Activated T-cell treated with anti-CD3 and anti-CD28 coated beads for 48 hours (primary cell): Measurements from ENCODE around the gene CHAC2.

Experiments used
- DNase-seq: peaks from one replicate; pipeline ENCODE4 v3.0.0-alpha.2; 2020; ENCODE audit warnings: low read depth

Gene CHAC2

DNA sequence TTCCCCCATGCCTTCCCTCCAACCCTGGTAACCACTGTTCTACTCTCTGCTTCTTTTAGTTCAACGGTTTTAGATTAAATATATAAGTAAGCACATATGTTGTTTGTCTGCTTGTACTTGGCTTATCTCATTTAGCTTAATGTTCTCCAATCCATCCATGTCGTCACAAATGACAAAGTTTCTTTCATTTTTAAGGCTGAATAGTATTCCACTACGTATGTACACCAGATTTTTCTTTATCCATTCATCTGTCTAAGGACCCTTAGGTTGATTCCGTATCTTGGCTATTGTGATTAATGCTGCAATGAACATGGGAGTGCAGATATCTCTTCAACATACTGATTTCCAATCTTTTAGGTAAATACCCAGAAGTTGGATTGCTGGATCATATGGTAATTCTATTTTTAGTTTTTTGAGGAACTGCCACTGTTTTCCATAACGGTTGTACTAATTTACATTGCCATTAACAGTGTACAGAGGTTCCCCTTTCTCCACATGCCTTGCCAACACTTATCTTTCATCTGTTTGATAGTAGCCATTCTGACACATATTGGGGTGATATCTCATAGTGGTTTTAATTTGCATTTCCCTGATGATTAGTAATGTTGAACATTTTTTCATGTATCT lies 11.0 kb downstream of the CHAC2 start:
- no peak for DNase-seq

DNA sequence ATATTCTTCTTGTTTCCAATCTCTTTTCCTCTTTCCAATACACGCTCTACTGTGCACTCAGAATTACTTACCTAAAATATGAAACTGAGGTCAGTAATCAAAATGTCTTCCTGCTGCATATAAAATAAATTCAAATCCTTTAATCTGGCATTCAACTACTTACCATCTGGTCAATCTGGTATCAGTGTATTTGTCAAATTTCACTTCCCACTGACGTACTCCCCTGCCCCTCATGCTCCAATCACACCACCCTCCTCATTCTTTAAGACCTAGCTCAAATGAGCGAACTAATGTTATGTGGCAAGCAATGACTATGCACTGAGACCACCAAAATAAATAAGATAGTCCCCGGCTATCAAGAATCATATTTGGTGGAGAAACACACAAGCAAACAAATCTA lies 12.5 kb downstream of the CHAC2 start:
- no peak for DNase-seq

DNA sequence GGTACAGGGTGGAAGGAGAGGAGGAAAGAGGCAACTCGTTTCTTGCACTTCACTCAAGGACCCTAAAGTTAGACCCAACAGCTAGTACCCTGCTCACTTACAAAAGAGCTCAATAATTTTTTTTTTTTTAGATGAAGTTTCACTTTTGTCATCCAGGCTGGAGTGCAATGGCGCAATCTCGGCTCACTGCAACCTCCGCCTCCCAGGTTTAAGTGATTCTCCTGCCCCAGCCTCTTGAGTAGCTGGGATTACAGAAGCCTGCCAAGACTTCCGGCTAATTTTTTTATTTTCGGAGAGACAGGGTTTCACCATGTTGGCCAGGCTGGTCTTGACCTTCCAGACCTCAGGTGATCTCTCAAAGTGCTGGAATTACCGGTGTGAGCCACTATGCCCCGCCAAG lies 15.1 kb downstream of the CHAC2 start:
- DNase-seq = no peak

- DNase-seq = no peak
Observed at GRCh38 chr2:53784436-53784835, 16.8 kb downstream of the CHAC2 start.

GRCh38 chr2:53785366-53785765 lies 17.8 kb downstream of the CHAC2 start:
- no peak for DNase-seq

DNA sequence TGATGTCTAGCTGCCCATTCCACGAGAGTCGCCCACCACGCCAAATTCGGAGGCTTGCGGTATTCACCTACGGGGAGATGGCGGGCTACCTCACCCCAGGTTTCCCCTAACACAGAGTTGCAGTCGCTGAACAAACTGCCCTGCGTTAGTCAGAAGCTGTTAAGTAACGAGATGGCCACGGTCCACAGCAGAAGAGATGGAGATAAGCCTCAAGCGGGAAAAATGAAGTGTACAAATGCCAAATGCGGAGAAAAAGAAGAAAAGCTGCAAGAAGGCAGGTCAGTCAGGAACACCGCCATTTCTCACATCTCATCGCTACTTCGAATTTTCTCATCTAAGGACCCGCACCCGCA lies 18.7 kb downstream of the CHAC2 start:
- peak; percentile 8 for DNase-seq

DNA sequence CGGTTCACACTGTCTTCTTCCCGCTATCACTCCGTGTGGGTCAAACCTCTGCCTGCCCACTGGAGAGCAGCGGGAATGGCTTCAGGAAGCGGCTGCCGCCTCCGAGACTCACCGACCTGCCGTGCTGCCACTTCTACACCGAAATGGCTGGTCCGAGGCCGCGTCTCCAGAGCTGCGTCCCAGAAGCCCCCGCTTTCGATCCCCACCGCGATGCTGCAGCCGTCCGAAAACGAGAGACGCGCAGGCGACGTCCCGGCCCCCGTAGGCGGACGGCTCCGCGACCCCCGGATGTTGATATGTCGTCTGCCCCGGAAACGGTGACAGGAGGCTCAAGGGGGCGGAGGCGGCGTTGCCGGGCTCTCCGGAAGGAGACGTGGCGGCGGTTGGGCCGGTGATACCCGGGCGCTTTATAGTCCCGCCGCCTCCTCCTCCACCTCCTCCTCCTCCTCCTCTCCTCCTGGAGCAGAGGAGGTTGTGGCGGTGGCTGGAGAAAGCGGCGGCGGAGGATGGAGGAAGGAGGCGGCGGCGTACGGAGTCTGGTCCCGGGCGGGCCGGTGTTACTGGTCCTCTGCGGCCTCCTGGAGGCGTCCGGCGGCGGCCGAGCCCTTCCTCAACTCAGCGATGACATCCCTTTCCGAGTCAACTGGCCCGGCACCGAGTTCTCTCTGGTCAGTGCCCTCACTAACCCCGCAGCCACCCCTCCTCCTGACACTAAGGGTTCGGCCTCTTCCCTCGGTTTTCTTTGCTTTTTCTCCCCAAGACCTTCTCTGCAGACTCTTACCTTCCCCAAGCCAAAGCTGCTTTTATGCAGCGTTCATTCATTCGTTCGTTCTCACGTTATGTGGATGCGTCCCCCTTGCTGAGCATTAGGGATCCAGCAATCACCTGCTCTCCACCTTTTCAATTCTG lies 19.4 kb downstream of the CHAC2 start, which contains the start of the genes ASB3 and ERLEC1:
ASB3 (minus strand) TSS at position 249 of the 909 bp plus-strand sequence. CDS start 21,381 bp downstream, outside the sequence.
ERLEC1 (plus strand) TSS at position 340 of the 909 bp plus-strand sequence; CDS start at position 507, 167 bp downstream.
- DNase-seq = peak; percentile 83

GRCh38 chr2:53787614-53788289 lies 20.1 kb downstream of the CHAC2 start:
- DNase-seq = no peak

- no peak for DNase-seq
Observed at GRCh38 chr2:53793261-53793660, 25.7 kb downstream of the CHAC2 start.

DNA sequence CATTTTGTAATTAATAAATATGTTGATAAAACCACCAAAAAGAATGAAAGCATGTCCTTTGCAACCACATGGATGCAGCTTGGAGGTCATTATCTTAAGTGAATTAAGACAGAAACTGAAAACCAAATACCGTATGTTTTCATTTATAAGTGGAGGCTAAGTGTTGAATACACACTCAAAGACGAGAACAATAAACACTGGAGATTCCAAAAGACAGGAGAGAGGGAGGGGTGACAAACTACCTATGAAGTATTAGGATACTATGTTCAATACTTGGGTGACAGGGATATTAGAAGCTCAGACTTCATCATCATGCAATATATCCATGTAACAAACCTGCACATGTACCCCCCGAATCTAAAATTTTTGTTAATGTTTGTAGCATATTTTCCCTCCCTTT lies 26.2 kb downstream of the CHAC2 start:
- DNase-seq = no peak

DNA sequence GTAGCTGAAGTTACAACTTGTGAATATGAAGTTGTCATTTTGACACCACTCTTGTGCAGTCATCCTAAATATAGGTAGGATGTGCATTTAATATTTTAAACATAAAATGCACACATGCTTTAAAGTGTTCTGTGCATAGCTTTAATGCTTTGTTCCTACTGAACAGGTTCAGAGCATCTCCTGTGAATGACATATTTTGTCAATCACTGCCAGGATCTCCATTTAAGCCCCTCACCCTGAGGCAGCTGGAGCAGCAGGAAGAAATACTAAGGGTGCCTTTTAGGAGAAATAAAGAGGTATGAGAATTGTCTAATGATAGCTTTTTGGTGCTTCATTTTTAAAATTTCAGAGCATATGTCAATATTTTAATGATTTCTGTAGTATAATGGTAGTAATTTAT lies 33.9 kb downstream of the CHAC2 start:
- DNase-seq = no peak

DNA sequence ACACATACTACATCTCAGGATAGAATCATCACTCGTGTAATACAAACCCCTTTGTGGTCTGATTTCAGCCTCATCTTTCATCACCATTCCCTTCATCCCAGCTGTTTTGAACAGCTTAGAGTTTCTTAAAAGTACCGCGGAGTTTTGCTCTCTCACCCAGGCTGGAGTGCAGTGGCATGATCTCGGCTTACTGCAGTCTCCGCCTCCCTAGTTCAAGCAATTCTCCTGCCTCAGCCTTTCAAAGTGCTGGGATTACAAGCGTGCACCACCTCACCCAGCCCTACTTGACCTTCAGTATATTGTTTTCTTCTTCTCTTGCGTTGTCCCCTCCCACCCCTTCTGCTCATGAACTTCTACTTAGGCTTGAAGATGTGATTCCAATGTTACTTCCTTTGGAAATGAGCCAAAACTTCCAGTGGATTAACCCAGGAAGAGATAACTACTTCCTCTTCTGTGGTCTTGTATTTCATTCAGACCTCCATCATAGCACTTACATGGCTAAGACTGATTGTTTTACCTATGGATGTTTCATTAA lies 35.1 kb downstream of the CHAC2 start:
- no peak for DNase-seq

GRCh38 chr2:53811601-53812000 lies 44.0 kb downstream of the CHAC2 start:
- no peak for DNase-seq

DNA sequence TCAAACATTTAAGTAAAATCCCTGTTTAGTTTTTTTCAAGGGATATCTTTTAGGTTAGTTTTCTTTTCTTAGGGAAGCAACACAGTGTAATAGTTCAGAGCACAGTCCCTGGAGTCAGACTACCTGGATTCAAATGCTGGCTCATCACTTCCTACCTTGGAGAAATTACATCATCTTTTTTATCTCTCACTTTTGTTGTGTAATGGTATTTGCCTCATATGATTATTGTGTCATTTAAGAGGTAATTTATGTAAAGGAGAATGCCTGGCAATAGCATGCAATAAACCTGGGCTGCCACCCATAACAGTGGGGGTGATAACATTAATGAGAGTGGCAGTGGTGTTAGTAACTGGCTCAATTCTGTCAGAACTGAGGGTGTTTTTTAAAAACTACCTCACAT lies 45.5 kb downstream of the CHAC2 start:
- DNase-seq = no peak

- no peak for DNase-seq
Observed at GRCh38 chr2:53818854-53819435, 51.3 kb downstream of the CHAC2 start.

DNA sequence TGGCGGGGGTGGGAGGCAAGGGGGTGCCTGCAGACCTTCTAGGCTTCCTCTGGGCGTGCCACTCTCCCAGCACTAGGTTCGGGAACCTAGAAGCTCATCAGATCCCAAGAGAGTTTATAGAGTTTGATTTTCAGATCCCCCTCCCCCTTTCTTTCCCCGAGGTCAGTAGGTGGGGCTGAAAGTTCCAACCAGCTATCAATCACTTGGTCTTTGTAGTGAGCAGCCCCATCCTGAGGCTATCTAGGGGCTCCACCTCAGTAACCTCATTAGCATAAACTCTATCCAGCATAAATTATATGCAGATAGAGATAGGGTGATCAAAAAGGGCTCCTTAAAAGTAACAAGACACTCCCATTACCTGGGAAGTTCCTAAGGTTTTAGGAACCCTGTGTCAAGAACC lies 52.0 kb downstream of the CHAC2 start:
- no peak for DNase-seq

GRCh38 chr2:53820048-53820447 lies 52.4 kb downstream of the CHAC2 start:
- DNase-seq = no peak

GRCh38 chr2:53820711-53821110 lies 53.1 kb downstream of the CHAC2 start:
- DNase-seq = no peak

- no peak for DNase-seq
Observed at GRCh38 chr2:53821810-53822209, 54.2 kb downstream of the CHAC2 start.

- peak; percentile 3 for DNase-seq
Observed at GRCh38 chr2:53823639-53824038, 56.0 kb downstream of the CHAC2 start.
